ENCODE measurements around the gene MRPS6.

Gene MRPS6

GRCh38 chr21:34143685-34144182 is 70.4 kb downstream of the MRPS6 start:
- TF ChIP-seq CTCF (IDR thresholded peaks at IDR 0.05; ENCODE audit: borderline replicate concordance, insufficient read depth, low read depth, low read length) = no peak
- H3K4me3 ChIP-seq (ENCODE audit: low read depth, low read length) = no peak overlapping the region

- no peak for TF ChIP-seq CTCF (IDR thresholded peaks at IDR 0.05; ENCODE audit: borderline replicate concordance, insufficient read depth, low read depth, low read length)
- no peak overlapping the region for H3K4me3 ChIP-seq (ENCODE audit: low read depth, low read length)
Measured at GRCh38 chr21:34144224-34144623, 70.8 kb downstream of the MRPS6 start.

GRCh38 chr21:34147792-34148418 is 74.5 kb downstream of the MRPS6 start:
- no peak for TF ChIP-seq CTCF (IDR thresholded peaks at IDR 0.05; ENCODE audit: borderline replicate concordance, insufficient read depth, low read depth, low read length)
- no peak overlapping the region for H3K4me3 ChIP-seq (ENCODE audit: low read depth, low read length)

- no peak for TF ChIP-seq CTCF (IDR thresholded peaks at IDR 0.05; ENCODE audit: borderline replicate concordance, insufficient read depth, low read depth, low read length)
- H3K4me3 ChIP-seq (ENCODE audit: low read depth, low read length) = no peak overlapping the region
Measured at GRCh38 chr21:34148419-34148804, 75.0 kb downstream of the MRPS6 start.

- no peak overlapping the region for H3K4me3 ChIP-seq (ENCODE audit: low read depth, low read length)
- no peak for TF ChIP-seq CTCF (IDR thresholded peaks at IDR 0.05; ENCODE audit: borderline replicate concordance, insufficient read depth, low read depth, low read length)
Measured at GRCh38 chr21:34148826-34149558, 75.6 kb downstream of the MRPS6 start.

GRCh38 chr21:34152500-34152899 is 79.1 kb downstream of the MRPS6 start:
- no peak for TF ChIP-seq CTCF (IDR thresholded peaks at IDR 0.05; ENCODE audit: borderline replicate concordance, insufficient read depth, low read depth, low read length)
- no peak overlapping the region for H3K4me3 ChIP-seq (ENCODE audit: low read depth, low read length)

GRCh38 chr21:34154878-34155277 is 81.5 kb downstream of the MRPS6 start:
- H3K4me3 ChIP-seq (ENCODE audit: low read depth, low read length) = no peak overlapping the region
- no peak for TF ChIP-seq CTCF (IDR thresholded peaks at IDR 0.05; ENCODE audit: borderline replicate concordance, insufficient read depth, low read depth, low read length)

All from GM12875 (cell line).